PC-9 (cell line): ENCODE results near the gene TRUB2. TPM values are rescaled to one million over a fixed set of nuclear protein-coding genes. Genes with fewer than 3 reads are reported as not detected.

Source experiments
- BruUV-seq: library from RNA; stranded (reverse); fragments of 400-500 nt; replicated peaks from 2 replicates; lab custom pipeline; 2021; lab: Mats Ljungman, UMichigan
- CTCF ChIA-PET: fragments of 300-600 bp; sonication (Branson Sonifier 250); formaldehyde crosslinking; loops from one replicate; lab custom pipeline; 2022; ENCODE audit warnings: antibody characterized with exemption; lab: Charles Lee
- POLR2A ChIA-PET: fragments of 300-600 bp; sonication (Branson Sonifier 250); formaldehyde crosslinking; loops from one replicate; lab custom pipeline; 2022; ENCODE audit warnings: antibody characterized with exemption; ENCODE audit not compliant: unreplicated experiment; lab: Charles Lee
- DNase-seq, 2 experiments: peaks; one replicate each; pipeline versions ENCODE4 v3.0.0 to v3.0.0-alpha.2; 2015 to 2022; ENCODE audit warnings: mixed read lengths in 1 of 2
- H2AFZ ChIP-seq: fragments of 200-600 bp; sonication (generic); 2 replicates; pipeline ENCODE4 v1.8.1; 2017; ENCODE audit warnings: antibody characterized with exemption
- H3F3A ChIP-seq: fragments of 200-600 bp; sonication (generic); 2 replicates; pipeline ENCODE4 v1.8.1; 2017; ENCODE audit warnings: antibody characterized with exemption, mild to moderate bottlenecking, low read depth; ENCODE audit not compliant: insufficient read depth
- H3K27ac ChIP-seq: fragments of 200-600 bp; sonication (generic); 2 replicates; pipeline ENCODE4 v1.6.1; 2016; ENCODE audit warnings: mixed run types
- H3K27me3 ChIP-seq: fragments of 200-600 bp; sonication (generic); 2 replicates; pipeline ENCODE4 v1.6.1; 2016; ENCODE audit warnings: low read depth, mixed run types; ENCODE audit not compliant: insufficient read depth
- H3K36me3 ChIP-seq: fragments of 200-600 bp; sonication (generic); 2 replicates; pipeline ENCODE4 v1.6.1; 2016; ENCODE audit warnings: low read depth, mixed run types
- H3K4me1 ChIP-seq: fragments of 200-600 bp; sonication (generic); replicated peaks from 2 replicates; pipeline ENCODE4 v1.6.1; 2016; ENCODE audit warnings: mixed run types; ENCODE audit not compliant: insufficient read depth
- H3K4me2 ChIP-seq: fragments of 200-600 bp; sonication (generic); 2 replicates; pipeline ENCODE4 v1.6.1; 2017; ENCODE audit warnings: mixed run types
- H3K4me3 ChIP-seq: fragments of 200-600 bp; sonication (generic); 2 replicates; pipeline ENCODE4 v1.6.1; 2016; ENCODE audit warnings: mixed run types
- H3K79me2 ChIP-seq: fragments of 200-600 bp; sonication (generic); 2 replicates; pipeline ENCODE4 v1.6.1; 2017; ENCODE audit warnings: low read depth, mixed run types
- H3K9me2 ChIP-seq: fragments of 200-600 bp; sonication (generic); 2 replicates; pipeline ENCODE4 v1.8.1; 2017; ENCODE audit warnings: mild to moderate bottlenecking; ENCODE audit not compliant: insufficient read depth
- H3K9me3 ChIP-seq: fragments of 200-600 bp; sonication (generic); 2 replicates; pipeline ENCODE4 v1.8.1; 2016; ENCODE audit warnings: low read depth; ENCODE audit not compliant: insufficient read depth
- H4K20me1 ChIP-seq: fragments of 200-600 bp; sonication (generic); 2 replicates; pipeline ENCODE4 v1.8.1; 2017; ENCODE audit not compliant: insufficient read depth
- CTCF ChIP-seq: fragments of 200-600 bp; sonication (generic); conservative IDR thresholded peaks from 2 replicates; pipeline ENCODE4 v1.6.1; 2017; ENCODE audit warnings: mixed run types, antibody characterized with exemption, mild to moderate bottlenecking, moderate library complexity
- EZH2 ChIP-seq: fragments of 200-600 bp; sonication (generic); IDR thresholded peaks from 2 replicates; pipeline ENCODE4 v1.8.0; 2017; ENCODE audit warnings: antibody characterized with exemption, low read depth
- intact Hi-C: fragments of 100-400 bp; cut with micrococcal nuclease; formaldehyde crosslinking; loops from one replicate; pipeline ENCODE4 v1.10.0; 2022; ENCODE audit not compliant: unreplicated experiment
- total RNA-seq: library from RNA; stranded (reverse); gene quantifications from 2 replicates; pipeline ENCODE4 v1.2.3, GENCODE V29; 2021

The TRUB2 gene
- total RNA-seq, 1 experiment from 2014 or later: 62.1 TPM

GRCh38 chr9:128335914-128336313 lies 13.7 kb upstream of the TRUB2 start:
- peaks cover 2% of the 10 kb centered on the region; the same call in 1 of the 2 replicates for H3K79me2 ChIP-seq
- no peaks in the 10 kb centered on the region for H3K9me3 ChIP-seq
- BruUV-seq: no TSS peak
- 0 out of 2 replicates have a peak, but pooled peaks cover 4% of the 10 kb centered on the region for H3K36me3 ChIP-seq
- H4K20me1 ChIP-seq: no peaks in the 10 kb centered on the region
- no peaks in the 10 kb centered on the region for H3K27me3 ChIP-seq
- no peak overlapping the region for H3K4me2 ChIP-seq
- POLR2A ChIA-PET: interaction anchor here (0.5 kb wide), 1 partner anchor 37 kb away, joined by 5 read pairs; no protein-coding TSS in a partner anchor
- no peak for TF ChIP-seq EZH2
- TF ChIP-seq CTCF: no peak
- no peaks in the 10 kb centered on the region for H3K9me2 ChIP-seq
- CTCF ChIA-PET: no interaction called here
- no peak for DNase-seq
- H3K4me3 ChIP-seq: no peak overlapping the region
- no peak overlapping the region for H3K27ac ChIP-seq
- H3F3A ChIP-seq: peaks cover 35% of the 10 kb centered on the region
- intact Hi-C loops: no loop called here
- no peak overlapping the region for H2AFZ ChIP-seq
- H3K4me1 ChIP-seq: peaks cover 9% of the 10 kb centered on the region; the same call in 1 of the 2 replicates

- 0 out of 2 replicates have a peak, but pooled peaks cover 4% of the 10 kb centered on the region for H3K36me3 ChIP-seq
- H3K4me2 ChIP-seq: no peak overlapping the region
- H3K4me3 ChIP-seq: no peak overlapping the region
- BruUV-seq: no TSS peak
- no peaks in the 10 kb centered on the region for H3K9me3 ChIP-seq
- H3K9me2 ChIP-seq: no peaks in the 10 kb centered on the region
- ChIA-PET POLR2A (interaction anchor here (0.5 kb wide), 1 partner anchor 36 kb away, joined by 5 read pairs; no protein-coding TSS in a partner anchor), CTCF (interaction anchor here (0.7 kb wide), 1 partner anchor 106 kb away, joined by 7 read pairs; no protein-coding TSS in a partner anchor)
- DNase-seq: no peak
- intact Hi-C loops: no loop called here
- peaks cover 36% of the 10 kb centered on the region for H3F3A ChIP-seq
- H3K27me3 ChIP-seq: no peaks in the 10 kb centered on the region
- no peak overlapping the region for H2AFZ ChIP-seq
- no peaks in the 10 kb centered on the region for H4K20me1 ChIP-seq
- H3K27ac ChIP-seq: no peak overlapping the region
- H3K79me2 ChIP-seq: no peaks in the 10 kb centered on the region
- H3K4me1 ChIP-seq: peaks cover 9% of the 10 kb centered on the region; the same call in 1 of the 2 replicates
- no peak for TF ChIP-seq CTCF
- no peak for TF ChIP-seq EZH2
These were observed 12.9 kb upstream of the TRUB2 start for GRCh38 chr9:128335161-128335560.

GRCh38 chr9:128333451-128333869 lies 11.2 kb upstream of the TRUB2 start:
- Histone ChIP-seq H3K9me2 (no peaks in the 10 kb centered on the region), H3K9me3 (no peaks in the 10 kb centered on the region), H3F3A (peaks cover 33% of the 10 kb centered on the region), H3K4me1 (peaks cover 9% of the 10 kb centered on the region), H3K79me2 (no peaks in the 10 kb centered on the region), H3K27me3 (no peaks in the 10 kb centered on the region), H3K36me3 (0 out of 2 replicates have a peak, but pooled peaks cover 4% of the 10 kb centered on the region), H3K4me3 (no peak overlapping the region), H3K4me2 (no peak overlapping the region), H3K27ac (no peak overlapping the region), H4K20me1 (no peaks in the 10 kb centered on the region), H2AFZ (no peak overlapping the region)
- no peak for DNase-seq
- intact Hi-C loops: no loop called here
- BruUV-seq: no TSS peak
- ChIA-PET POLR2A (no interaction called here), CTCF (interaction anchor here (0.5 to 0.6 kb wide), 2 partner anchors 333 to 369 kb away, joined by 3 to 5 read pairs; partner anchors contain the start of gene PKN3)
- TF ChIP-seq EZH2 (no peak), CTCF (no peak)
